ENCODE measurements around the gene FBXL16.

DNA sequence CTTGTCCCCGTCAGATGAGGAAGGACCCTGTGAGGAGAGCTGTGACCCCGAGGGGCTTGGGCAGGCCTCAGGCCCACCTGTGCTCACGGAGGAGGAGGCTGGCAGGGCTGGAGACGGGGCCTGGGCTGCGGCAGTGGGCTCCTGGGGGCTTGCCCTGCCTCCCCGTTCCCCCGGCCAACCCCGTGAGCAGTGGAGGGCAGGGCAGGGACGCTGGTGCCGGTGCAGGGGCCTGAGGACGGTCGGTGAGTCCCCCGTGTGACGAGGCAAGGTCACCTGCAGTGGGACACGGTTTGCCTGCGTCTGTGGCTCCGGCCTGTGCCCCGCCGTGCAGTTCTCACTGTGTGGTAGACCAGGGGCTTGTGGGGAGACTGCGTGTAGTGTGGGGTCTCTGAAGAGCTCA, 46.0 kb downstream of the FBXL16 start:
- no peak for TF ChIP-seq POLR2A (IDR thresholded peaks at IDR 0.05)
- TF ChIP-seq CTCF (IDR thresholded peaks at IDR 0.05) = no peak
